ENCODE results near the gene TMEM158. TPM values are rescaled to one million over a fixed set of nuclear protein-coding genes. Genes with fewer than 3 reads are reported as not detected.

The TMEM158 gene
- total and polyA plus RNA-seq, 4 donors, result 0.07 to 3.7 (median 0.08) TPM; not detected in 1

GRCh38 chr3:45258317-45258716 lies 32.2 kb upstream of the TMEM158 start (continued):
- no peak for TF ChIP-seq HNF4A (conservative IDR thresholded peaks at IDR 0.05)
- no peak for TF ChIP-seq RXRA (IDR thresholded peaks at IDR 0.05)
- TF ChIP-seq HNF4G (IDR thresholded peaks at IDR 0.05), result no peak
- no peak for TF ChIP-seq EGR1 (IDR thresholded peaks at IDR 0.05; ENCODE audit: low read depth in 2 of 2)
- TF ChIP-seq SP1 (IDR thresholded peaks at IDR 0.05), result no peak
- no peak for TF ChIP-seq FOXA2 (IDR thresholded peaks at IDR 0.05)
- TF ChIP-seq GABPA (IDR thresholded peaks at IDR 0.05 in 1 of 2, conservative IDR thresholded peaks at IDR 0.05 in 1 of 2), result no peak

GRCh38 chr3:45253316-45253715 lies 27.2 kb upstream of the TMEM158 start:
- TF ChIP-seq YY1 (IDR thresholded peaks at IDR 0.05) (no peak), JUND (IDR thresholded peaks at IDR 0.05) (no peak), ATF3 (IDR thresholded peaks at IDR 0.05) (no peak), RXRA (IDR thresholded peaks at IDR 0.05) (no peak), NR2F2 (IDR thresholded peaks at IDR 0.05) (no peak), REST (IDR thresholded peaks at IDR 0.05) (no peak), FOXA2 (IDR thresholded peaks at IDR 0.05) (no peak), RAD21 (IDR thresholded peaks at IDR 0.05) (no peak), ZBTB33 (IDR thresholded peaks at IDR 0.05) (no peak), GABPA (IDR thresholded peaks at IDR 0.05 in 1 of 2, conservative IDR thresholded peaks at IDR 0.05 in 1 of 2) (no peak), HNF4A (conservative IDR thresholded peaks at IDR 0.05) (no peak), FOXA1 (IDR thresholded peaks at IDR 0.05) (no peak), SP1 (IDR thresholded peaks at IDR 0.05) (no peak), TAF1 (conservative IDR thresholded peaks at IDR 0.05) (no peak)
- no peaks in the 10 kb centered on the region for H3K4me1 ChIP-seq (ENCODE audit: control insufficient read depth in 4 of 4, insufficient read depth in 4 of 4, low read length in 3 of 4)
- H3K4me3 ChIP-seq (ENCODE audit: low read depth in 1 of 3, low read length in 3 of 3), result no peak overlapping the region
- no peaks in the 10 kb centered on the region for H3K9me3 ChIP-seq (ENCODE audit: control insufficient read depth in 4 of 4, low read length in 3 of 4)
- no peaks in the 10 kb centered on the region for H3K36me3 ChIP-seq (ENCODE audit: control insufficient read depth in 4 of 4, insufficient read depth in 3 of 4, low read depth in 1 of 4, low read length in 3 of 4)
- no peaks in the 10 kb centered on the region for H3K27me3 ChIP-seq (ENCODE audit: control insufficient read depth in 4 of 4, insufficient read depth in 4 of 4, low read length in 3 of 4)
- no peak overlapping the region for H3K9ac ChIP-seq (ENCODE audit: low read depth in 1 of 2, low read length in 2 of 2)
- DNase-seq (ENCODE audit: low spot score), result no peak
- H3K27ac ChIP-seq (ENCODE audit: low read depth in 1 of 2, low read length in 2 of 2), result no peak overlapping the region
- 92% methylated on average over 3 of the region's 3 CpGs for WGBS

GRCh38 chr3:45252826-45253225 lies 26.7 kb upstream of the TMEM158 start:
- no peak for TF ChIP-seq NR2F2 (IDR thresholded peaks at IDR 0.05)
- no peak for TF ChIP-seq GABPA (IDR thresholded peaks at IDR 0.05 in 1 of 2, conservative IDR thresholded peaks at IDR 0.05 in 1 of 2)
- TF ChIP-seq FOXA1 (IDR thresholded peaks at IDR 0.05), result no peak
- no peak for TF ChIP-seq MAX (IDR thresholded peaks at IDR 0.05)
- TF ChIP-seq TAF1 (conservative IDR thresholded peaks at IDR 0.05), result no peak
- TF ChIP-seq RAD21 (IDR thresholded peaks at IDR 0.05), result no peak
- TF ChIP-seq EGR1 (IDR thresholded peaks at IDR 0.05; ENCODE audit: low read depth in 2 of 2), result no peak
- no peak for TF ChIP-seq JUND (IDR thresholded peaks at IDR 0.05)
- Histone ChIP-seq H3K9me3 (ENCODE audit: control insufficient read depth in 4 of 4, low read length in 3 of 4) (no peaks in the 10 kb centered on the region), H3K9ac (ENCODE audit: low read depth in 1 of 2, low read length in 2 of 2) (no peak overlapping the region), H3K36me3 (ENCODE audit: control insufficient read depth in 4 of 4, insufficient read depth in 3 of 4, low read depth in 1 of 4, low read length in 3 of 4) (no peaks in the 10 kb centered on the region), H3K4me3 (ENCODE audit: low read depth in 1 of 3, low read length in 3 of 3) (no peak overlapping the region), H3K27me3 (ENCODE audit: control insufficient read depth in 4 of 4, insufficient read depth in 4 of 4, low read length in 3 of 4) (no peaks in the 10 kb centered on the region), H3K27ac (ENCODE audit: low read depth in 1 of 2, low read length in 2 of 2) (no peak overlapping the region), H3K4me1 (ENCODE audit: control insufficient read depth in 4 of 4, insufficient read depth in 4 of 4, low read length in 3 of 4) (no peaks in the 10 kb centered on the region)
- WGBS, result 92% methylated on average over 5 of the region's 5 CpGs
- no peak for DNase-seq (ENCODE audit: low spot score)
